ENCODE measurements around the gene MYO1A.

The MYO1A gene

DNA sequence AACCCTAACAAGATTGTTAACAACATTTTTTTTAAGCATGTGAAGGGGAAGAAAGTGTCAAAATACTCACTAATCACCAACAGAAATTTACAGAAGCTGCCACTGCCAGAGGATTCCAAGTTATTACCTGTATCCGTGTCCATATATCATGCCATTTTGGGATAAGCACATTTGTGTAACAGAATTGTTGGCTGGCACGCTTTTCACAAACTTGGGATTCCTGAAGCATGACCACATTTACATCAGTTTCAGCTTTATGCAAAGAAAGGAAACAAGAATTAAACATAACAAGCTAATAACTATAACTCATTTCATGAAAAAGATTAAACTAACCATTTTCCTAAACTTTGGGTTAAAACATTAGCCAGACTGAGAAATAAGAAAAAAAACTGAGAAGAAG is 22.7 kb upstream of the MYO1A start:
- Histone ChIP-seq H3K23ac (ENCODE audit: low read depth, low read length, poor library complexity) (no peak overlapping the region), H3K36me3 (replicated peaks in 1 of 2; ENCODE audit: control insufficient read depth in 2 of 2, insufficient read depth in 2 of 2, low read length in 2 of 2) (peaks cover 19 to 82% of the 10 kb centered on the region in 2 donors), H2BK120ac (ENCODE audit: low read depth, low read length) (no peak overlapping the region), H3K18ac (ENCODE audit: low read length) (no peak overlapping the region), H3K79me1 (ENCODE audit: low read depth, low read length) (peaks cover under 1% of the 10 kb centered on the region), H2BK5ac (ENCODE audit: low read length) (no peak overlapping the region), H2AK5ac (ENCODE audit: low read depth, low read length) (no peak overlapping the region), H3K4me3 (ENCODE audit: low read length in 2 of 2) (no peak overlapping the region), H3K9me3 (replicated peaks in 1 of 2; ENCODE audit: control insufficient read depth in 2 of 2, insufficient read depth in 1 of 2, low read depth in 1 of 2, low read length in 2 of 2) (no peaks in the 10 kb centered on the region), H3K4me1 (ENCODE audit: control insufficient read depth in 2 of 2, insufficient read depth in 1 of 2, low read depth in 1 of 2, low read length in 2 of 2) (peaks cover 0 to 1% of the 10 kb centered on the region in 2 donors), H2BK15ac (ENCODE audit: low read length) (no peak overlapping the region), H3K4me2 (ENCODE audit: insufficient read depth, low read length, poor library complexity, severe bottlenecking) (no peak overlapping the region), H3K27me3 (ENCODE audit: control insufficient read depth in 3 of 3, insufficient read depth in 3 of 3, low read depth in 1 of 3, low read length in 3 of 3) (no peaks in the 10 kb centered on the region), H2AFZ (ENCODE audit: low read length) (no peak overlapping the region), H3K9ac (ENCODE audit: low read depth, low read length, poor library complexity) (no peak overlapping the region), H2BK12ac (ENCODE audit: low read length) (no peak overlapping the region), H3K14ac (ENCODE audit: low read length) (no peak overlapping the region), H3K27ac (replicated peaks; ENCODE audit: low read length) (peak overlapping the region; percentile 39), H4K91ac (ENCODE audit: low read depth, low read length, poor library complexity) (no peak overlapping the region), H3K4ac (ENCODE audit: low read length) (no peak overlapping the region), H4K8ac (ENCODE audit: low read depth, low read length) (no peak overlapping the region)
- DNase-seq (ENCODE audit: low spot score), result no peak
- no CpG with 5 or more reads among the region's 2 CpGs for WGBS, 2 donors (ENCODE audit: extremely low coverage in 2 of 2, insufficient read length in 2 of 2, insufficient replicate concordance in 1 of 2)

DNA sequence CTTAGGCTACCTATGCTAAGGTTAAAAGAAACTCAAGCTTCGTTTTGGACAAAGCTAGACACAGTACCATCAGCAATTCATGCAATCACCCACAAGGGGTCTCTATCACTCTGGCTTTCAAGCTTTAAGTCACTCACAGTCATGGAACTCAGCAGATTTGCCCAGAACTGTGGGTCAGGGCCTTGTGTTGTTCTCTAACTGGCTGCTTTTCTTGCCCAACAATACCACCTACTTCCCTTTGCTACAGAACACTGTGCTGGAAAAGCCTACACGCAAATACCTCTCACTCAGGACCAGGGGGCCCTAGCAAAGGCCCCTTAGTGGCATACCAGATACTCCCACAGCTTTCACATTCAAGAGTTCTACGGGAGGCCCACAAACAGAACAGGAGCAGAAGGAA is 19.6 kb upstream of the MYO1A start:
- WGBS, 2 donors (ENCODE audit: extremely low coverage in 2 of 2, insufficient read length in 2 of 2, insufficient replicate concordance in 1 of 2), result no CpG with 5 or more reads among the region's 3 CpGs
- Histone ChIP-seq H3K4me1 (ENCODE audit: control insufficient read depth in 2 of 2, insufficient read depth in 1 of 2, low read depth in 1 of 2, low read length in 2 of 2) (peaks cover 0 to 1% of the 10 kb centered on the region in 2 donors), H3K27ac (replicated peaks; ENCODE audit: low read length) (peak overlapping the region; percentile 51), H3K9me3 (replicated peaks in 1 of 2; ENCODE audit: control insufficient read depth in 2 of 2, insufficient read depth in 1 of 2, low read depth in 1 of 2, low read length in 2 of 2) (no peaks in the 10 kb centered on the region), H4K91ac (ENCODE audit: low read depth, low read length, poor library complexity) (no peak overlapping the region), H3K18ac (ENCODE audit: low read length) (no peak overlapping the region), H4K8ac (ENCODE audit: low read depth, low read length) (no peak overlapping the region), H2BK5ac (ENCODE audit: low read length) (no peak overlapping the region), H2BK120ac (ENCODE audit: low read depth, low read length) (no peak overlapping the region), H3K4me3 (ENCODE audit: low read length in 2 of 2) (no peak overlapping the region), H3K27me3 (ENCODE audit: control insufficient read depth in 3 of 3, insufficient read depth in 3 of 3, low read depth in 1 of 3, low read length in 3 of 3) (no peaks in the 10 kb centered on the region), H3K4me2 (ENCODE audit: insufficient read depth, low read length, poor library complexity, severe bottlenecking) (no peak overlapping the region), H3K36me3 (replicated peaks in 1 of 2; ENCODE audit: control insufficient read depth in 2 of 2, insufficient read depth in 2 of 2, low read length in 2 of 2) (peaks cover 24 to 96% of the 10 kb centered on the region in 2 donors), H2AFZ (ENCODE audit: low read length) (peak overlapping the region; percentile 31), H2AK5ac (ENCODE audit: low read depth, low read length) (no peak overlapping the region), H2BK12ac (ENCODE audit: low read length) (no peak overlapping the region), H3K79me1 (ENCODE audit: low read depth, low read length) (peaks cover 2% of the 10 kb centered on the region), H3K9ac (ENCODE audit: low read depth, low read length, poor library complexity) (no peak overlapping the region), H2BK15ac (ENCODE audit: low read length) (no peak overlapping the region), H3K4ac (ENCODE audit: low read length) (no peak overlapping the region), H3K14ac (ENCODE audit: low read length) (no peak overlapping the region), H3K23ac (ENCODE audit: low read depth, low read length, poor library complexity) (no peak overlapping the region)
- DNase-seq (ENCODE audit: low spot score), result peak; percentile 72

DNA sequence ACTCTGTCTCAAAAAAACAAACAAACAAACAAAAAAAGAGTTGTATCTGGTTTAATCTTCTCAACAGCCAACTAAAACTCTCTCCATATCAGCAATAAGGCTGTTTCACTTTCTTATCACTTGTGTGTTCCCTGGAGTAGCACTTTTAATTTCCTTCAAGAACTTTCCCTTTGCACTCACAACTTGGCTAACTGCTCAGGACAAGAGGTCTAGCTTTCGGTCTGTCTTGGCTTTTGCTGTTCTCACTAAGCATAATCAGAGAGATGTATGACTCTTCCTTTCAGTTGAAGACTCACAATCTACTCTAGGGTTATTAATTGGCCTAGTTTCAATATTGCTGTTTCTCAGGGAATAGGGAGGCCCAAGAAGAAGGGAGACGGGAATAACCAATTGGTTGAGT is 16.3 kb upstream of the MYO1A start:
- no peak overlapping the region for H3K23ac ChIP-seq (ENCODE audit: low read depth, low read length, poor library complexity)
- H4K91ac ChIP-seq (ENCODE audit: low read depth, low read length, poor library complexity), result no peak overlapping the region
- no peak overlapping the region for H3K4me3 ChIP-seq (ENCODE audit: low read length in 2 of 2)
- no peak overlapping the region for H3K18ac ChIP-seq (ENCODE audit: low read length)
- H2BK120ac ChIP-seq (ENCODE audit: low read depth, low read length), result no peak overlapping the region
- H3K27ac ChIP-seq (replicated peaks; ENCODE audit: low read length), result no peak overlapping the region
- no peaks in the 10 kb centered on the region for H3K27me3 ChIP-seq (ENCODE audit: control insufficient read depth in 3 of 3, insufficient read depth in 3 of 3, low read depth in 1 of 3, low read length in 3 of 3)
- no peak overlapping the region for H2BK5ac ChIP-seq (ENCODE audit: low read length)
- WGBS, 2 donors (ENCODE audit: extremely low coverage in 2 of 2, insufficient read length in 2 of 2, insufficient replicate concordance in 1 of 2), result no CpG with 5 or more reads among the region's 2 CpGs
- H3K36me3 ChIP-seq (replicated peaks in 1 of 2; ENCODE audit: control insufficient read depth in 2 of 2, insufficient read depth in 2 of 2, low read length in 2 of 2), result peaks cover 29 to 94% of the 10 kb centered on the region in 2 donors
- H2BK15ac ChIP-seq (ENCODE audit: low read length), result no peak overlapping the region
- no peak overlapping the region for H3K4ac ChIP-seq (ENCODE audit: low read length)
- H3K14ac ChIP-seq (ENCODE audit: low read length), result no peak overlapping the region
- peaks cover 0 to 1% of the 10 kb centered on the region in 2 donors for H3K4me1 ChIP-seq (ENCODE audit: control insufficient read depth in 2 of 2, insufficient read depth in 1 of 2, low read depth in 1 of 2, low read length in 2 of 2)
- H2AK5ac ChIP-seq (ENCODE audit: low read depth, low read length), result no peak overlapping the region
- no peak overlapping the region for H3K9ac ChIP-seq (ENCODE audit: low read depth, low read length, poor library complexity)
- no peak overlapping the region for H4K8ac ChIP-seq (ENCODE audit: low read depth, low read length)
- no peak for DNase-seq (ENCODE audit: low spot score)
- H3K4me2 ChIP-seq (ENCODE audit: insufficient read depth, low read length, poor library complexity, severe bottlenecking), result no peak overlapping the region
- H3K79me1 ChIP-seq (ENCODE audit: low read depth, low read length), result peaks cover 2% of the 10 kb centered on the region
- no peaks in the 10 kb centered on the region for H3K9me3 ChIP-seq (replicated peaks in 1 of 2; ENCODE audit: control insufficient read depth in 2 of 2, insufficient read depth in 1 of 2, low read depth in 1 of 2, low read length in 2 of 2)
- no peak overlapping the region for H2BK12ac ChIP-seq (ENCODE audit: low read length)
- H2AFZ ChIP-seq (ENCODE audit: low read length), result no peak overlapping the region

DNA sequence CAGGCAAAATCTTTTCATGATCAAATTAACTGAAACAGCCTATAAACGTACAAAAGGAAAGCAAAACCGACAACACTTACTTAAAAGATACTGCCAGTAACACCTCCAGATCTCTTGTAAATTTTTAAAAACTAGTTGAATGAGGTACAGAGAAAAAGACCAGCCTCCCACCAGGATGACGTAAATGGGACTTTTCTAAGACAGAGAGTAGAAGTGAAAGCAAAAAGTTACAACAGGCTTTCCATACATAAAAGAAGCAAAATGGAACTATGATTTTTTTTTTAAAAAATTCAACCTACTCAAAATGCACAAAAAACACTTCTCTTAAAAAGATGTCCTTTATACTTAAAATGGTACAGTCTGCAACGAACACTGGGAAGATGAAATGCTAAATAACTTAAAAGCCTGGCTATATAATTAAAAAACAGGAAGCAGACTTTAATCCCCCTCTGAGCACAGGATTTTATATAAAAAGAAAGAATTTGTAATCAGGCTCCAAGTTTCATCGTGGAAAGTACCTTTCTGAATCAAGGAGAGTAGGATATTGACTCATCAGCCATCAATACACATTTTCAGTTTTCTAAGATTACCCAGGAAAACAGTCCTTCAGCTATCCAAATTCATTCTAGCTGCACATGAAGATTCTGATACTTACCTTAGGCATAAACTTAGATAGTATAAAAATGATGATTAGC is 14.2 kb upstream of the MYO1A start:
- peaks cover 32 to 95% of the 10 kb centered on the region in 2 donors for H3K36me3 ChIP-seq (replicated peaks in 1 of 2; ENCODE audit: control insufficient read depth in 2 of 2, insufficient read depth in 2 of 2, low read length in 2 of 2)
- no peak overlapping the region for H3K27ac ChIP-seq (replicated peaks; ENCODE audit: low read length)
- no peak overlapping the region for H3K4me3 ChIP-seq (ENCODE audit: low read length in 2 of 2)
- no peak overlapping the region for H3K14ac ChIP-seq (ENCODE audit: low read length)
- H2BK15ac ChIP-seq (ENCODE audit: low read length), result no peak overlapping the region
- H2AK5ac ChIP-seq (ENCODE audit: low read depth, low read length), result no peak overlapping the region
- no peaks in the 10 kb centered on the region for H3K4me1 ChIP-seq (ENCODE audit: control insufficient read depth in 2 of 2, insufficient read depth in 1 of 2, low read depth in 1 of 2, low read length in 2 of 2)
- DNase-seq (ENCODE audit: low spot score), result no peak
- no peaks in the 10 kb centered on the region for H3K27me3 ChIP-seq (ENCODE audit: control insufficient read depth in 3 of 3, insufficient read depth in 3 of 3, low read depth in 1 of 3, low read length in 3 of 3)
- no peak overlapping the region for H2AFZ ChIP-seq (ENCODE audit: low read length)
- no peak overlapping the region for H3K4ac ChIP-seq (ENCODE audit: low read length)
- peaks cover 2% of the 10 kb centered on the region for H3K79me1 ChIP-seq (ENCODE audit: low read depth, low read length)
- no peak overlapping the region for H3K9ac ChIP-seq (ENCODE audit: low read depth, low read length, poor library complexity)
- no peak overlapping the region for H2BK5ac ChIP-seq (ENCODE audit: low read length)
- H2BK12ac ChIP-seq (ENCODE audit: low read length), result no peak overlapping the region
- no peak overlapping the region for H4K8ac ChIP-seq (ENCODE audit: low read depth, low read length)
- no peak overlapping the region for H3K18ac ChIP-seq (ENCODE audit: low read length)
- H3K4me2 ChIP-seq (ENCODE audit: insufficient read depth, low read length, poor library complexity, severe bottlenecking), result no peak overlapping the region
- no peak overlapping the region for H4K91ac ChIP-seq (ENCODE audit: low read depth, low read length, poor library complexity)
- no CpG with 5 or more reads among the region's 5 CpGs for WGBS, 2 donors (ENCODE audit: extremely low coverage in 2 of 2, insufficient read length in 2 of 2, insufficient replicate concordance in 1 of 2)
- H3K23ac ChIP-seq (ENCODE audit: low read depth, low read length, poor library complexity), result no peak overlapping the region
- no peaks in the 10 kb centered on the region for H3K9me3 ChIP-seq (replicated peaks in 1 of 2; ENCODE audit: control insufficient read depth in 2 of 2, insufficient read depth in 1 of 2, low read depth in 1 of 2, low read length in 2 of 2)
- H2BK120ac ChIP-seq (ENCODE audit: low read depth, low read length), result no peak overlapping the region

Data from neuronal stem cell (in vitro differentiated cells).